Measurements from ENCODE around the gene PTH1R.

PTH1R gene

DNA sequence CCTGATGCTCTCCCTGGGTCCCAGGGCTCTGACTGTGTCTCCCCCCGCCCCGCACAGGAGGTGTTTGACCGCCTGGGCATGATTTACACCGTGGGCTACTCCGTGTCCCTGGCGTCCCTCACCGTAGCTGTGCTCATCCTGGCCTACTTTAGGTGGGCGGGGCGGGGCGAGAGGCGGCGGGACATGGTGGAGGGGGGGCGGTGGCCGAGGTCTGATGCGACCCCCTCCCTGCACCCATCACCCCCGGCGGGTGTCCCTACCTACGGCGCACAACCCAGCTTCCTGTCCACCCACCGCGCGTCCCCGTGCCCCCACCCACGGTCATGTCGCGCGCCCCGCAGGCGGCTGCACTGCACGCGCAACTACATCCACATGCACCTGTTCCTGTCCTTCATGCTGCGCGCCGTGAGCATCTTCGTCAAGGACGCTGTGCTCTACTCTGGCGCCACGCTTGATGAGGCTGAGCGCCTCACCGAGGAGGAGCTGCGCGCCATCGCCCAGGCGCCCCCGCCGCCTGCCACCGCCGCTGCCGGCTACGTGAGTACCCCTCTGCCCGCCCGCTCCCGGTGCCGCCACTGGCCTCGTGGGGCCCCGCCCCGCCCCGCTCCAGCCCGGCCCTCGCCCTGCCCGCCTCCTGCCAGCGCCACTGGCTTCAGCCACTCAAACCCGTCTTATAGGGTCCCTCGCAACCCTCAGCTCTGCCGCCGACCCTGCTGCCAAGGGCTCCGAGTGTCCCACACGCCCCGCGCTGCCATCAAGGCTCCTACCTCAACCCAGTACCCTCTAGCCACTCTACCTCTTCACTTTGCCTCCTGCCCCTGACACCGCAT lies 21.0 kb downstream of the PTH1R start:
- Histone ChIP-seq H3K4me1 (ENCODE audit: control insufficient read depth in 1 of 2, insufficient read depth in 2 of 2, low read length in 2 of 2) (peaks cover 0 to 3% of the 10 kb centered on the region in 2 donors), H3K4me3 (ENCODE audit: low read depth in 1 of 2, low read length in 2 of 2) (no peak overlapping the region), H3K9me3 (ENCODE audit: control insufficient read depth in 1 of 2, low read length in 2 of 2) (no peaks in the 10 kb centered on the region), H3K36me3 (ENCODE audit: control insufficient read depth in 1 of 2, insufficient read depth in 2 of 2, low read length in 2 of 2) (no peaks in the 10 kb centered on the region), H3K27ac (ENCODE audit: low read depth, low read length) (no peak overlapping the region), H3K27me3 (ENCODE audit: control insufficient read depth in 1 of 2, insufficient read depth in 2 of 2, low read length in 2 of 2) (peaks cover 5 to 6% of the 10 kb centered on the region in 2 donors), H3K9ac (ENCODE audit: low read depth in 1 of 2, low read length in 2 of 2) (no peak overlapping the region)

DNA sequence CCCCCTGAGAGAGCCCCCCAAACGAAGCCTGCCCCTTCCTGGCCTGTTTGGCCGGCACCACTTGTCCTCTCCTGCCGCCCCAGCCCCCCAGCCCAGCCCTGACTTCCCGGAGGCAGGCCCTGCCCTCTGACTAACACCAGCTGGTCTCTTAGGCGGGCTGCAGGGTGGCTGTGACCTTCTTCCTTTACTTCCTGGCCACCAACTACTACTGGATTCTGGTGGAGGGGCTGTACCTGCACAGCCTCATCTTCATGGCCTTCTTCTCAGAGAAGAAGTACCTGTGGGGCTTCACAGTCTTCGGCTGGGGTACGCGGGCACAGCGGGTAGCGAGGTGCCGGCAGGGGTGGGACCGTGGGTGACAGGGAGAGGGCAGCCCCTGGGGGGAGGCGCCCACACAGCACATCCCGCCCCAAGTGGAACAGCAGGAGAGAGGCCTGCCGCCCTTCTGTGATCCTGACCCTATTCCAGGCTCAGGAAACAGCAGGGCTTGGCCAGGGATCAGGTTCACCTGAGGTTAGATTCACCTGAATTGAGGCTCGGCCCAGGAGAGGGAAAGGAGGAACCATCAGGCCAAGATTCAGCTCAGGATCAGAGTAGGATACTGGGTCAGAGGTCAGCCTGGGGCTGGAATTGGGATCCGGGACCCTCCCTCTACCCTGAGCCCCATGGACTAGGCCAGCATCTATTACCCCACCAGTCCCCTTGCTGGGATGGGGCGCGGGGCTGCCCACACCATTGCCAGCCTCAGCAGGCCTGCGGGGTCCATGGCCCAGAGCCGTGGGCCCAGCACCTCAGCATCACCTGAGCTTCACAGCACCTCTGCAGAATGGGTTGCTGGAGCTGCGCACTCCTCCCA lies 21.9 kb downstream of the PTH1R start:
- Histone ChIP-seq H3K9ac (ENCODE audit: low read depth in 1 of 2, low read length in 2 of 2) (no peak overlapping the region), H3K4me1 (ENCODE audit: control insufficient read depth in 1 of 2, insufficient read depth in 2 of 2, low read length in 2 of 2) (peaks cover 0 to 3% of the 10 kb centered on the region in 2 donors), H3K27ac (ENCODE audit: low read depth, low read length) (no peak overlapping the region), H3K4me3 (ENCODE audit: low read depth in 1 of 2, low read length in 2 of 2) (no peak overlapping the region), H3K27me3 (ENCODE audit: control insufficient read depth in 1 of 2, insufficient read depth in 2 of 2, low read length in 2 of 2) (peaks cover 5 to 6% of the 10 kb centered on the region in 2 donors), H3K36me3 (ENCODE audit: control insufficient read depth in 1 of 2, insufficient read depth in 2 of 2, low read length in 2 of 2) (no peaks in the 10 kb centered on the region), H3K9me3 (ENCODE audit: control insufficient read depth in 1 of 2, low read length in 2 of 2) (no peaks in the 10 kb centered on the region)

DNA sequence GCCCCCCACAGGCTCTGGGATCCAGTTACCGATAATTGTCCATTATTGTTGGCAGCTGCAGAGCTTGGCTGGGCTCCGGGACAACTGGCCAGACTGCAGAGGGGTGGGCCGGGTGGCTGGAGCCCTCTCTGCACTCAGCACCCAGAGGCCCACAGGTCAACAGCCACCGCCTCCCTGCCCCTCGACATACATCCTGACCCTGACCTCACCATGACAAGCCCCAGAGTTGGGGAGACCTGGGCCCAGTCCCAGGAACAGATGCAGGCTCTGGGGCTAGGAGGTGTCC lies 22.4 kb downstream of the PTH1R start:
- no peak overlapping the region for H3K27ac ChIP-seq (ENCODE audit: low read depth, low read length)
- H3K9me3 ChIP-seq (ENCODE audit: control insufficient read depth in 1 of 2, low read length in 2 of 2) = no peaks in the 10 kb centered on the region
- peaks cover 5 to 6% of the 10 kb centered on the region in 2 donors for H3K27me3 ChIP-seq (ENCODE audit: control insufficient read depth in 1 of 2, insufficient read depth in 2 of 2, low read length in 2 of 2)

GRCh38 chr3:46900356-46900755 lies 22.8 kb downstream of the PTH1R start:
- Histone ChIP-seq H3K9me3 (ENCODE audit: control insufficient read depth in 1 of 2, low read length in 2 of 2) (no peaks in the 10 kb centered on the region), H3K27ac (ENCODE audit: low read depth, low read length) (no peak overlapping the region), H3K36me3 (ENCODE audit: control insufficient read depth in 1 of 2, insufficient read depth in 2 of 2, low read length in 2 of 2) (no peaks in the 10 kb centered on the region), H3K4me1 (ENCODE audit: control insufficient read depth in 1 of 2, insufficient read depth in 2 of 2, low read length in 2 of 2) (peaks cover 0 to 3% of the 10 kb centered on the region in 2 donors), H3K27me3 (ENCODE audit: control insufficient read depth in 1 of 2, insufficient read depth in 2 of 2, low read length in 2 of 2) (peaks cover 5 to 6% of the 10 kb centered on the region in 2 donors), H3K9ac (ENCODE audit: low read depth in 1 of 2, low read length in 2 of 2) (no peak overlapping the region), H3K4me3 (ENCODE audit: low read depth in 1 of 2, low read length in 2 of 2) (no peak overlapping the region)

More for the DNA sequence above, 22.4 kb downstream of the PTH1R start:
- Histone ChIP-seq H3K4me1 (ENCODE audit: control insufficient read depth in 1 of 2, insufficient read depth in 2 of 2, low read length in 2 of 2) (peaks cover 0 to 3% of the 10 kb centered on the region in 2 donors), H3K36me3 (ENCODE audit: control insufficient read depth in 1 of 2, insufficient read depth in 2 of 2, low read length in 2 of 2) (no peaks in the 10 kb centered on the region), H3K9ac (ENCODE audit: low read depth in 1 of 2, low read length in 2 of 2) (no peak overlapping the region), H3K4me3 (ENCODE audit: low read depth in 1 of 2, low read length in 2 of 2) (no peak overlapping the region)

DNA sequence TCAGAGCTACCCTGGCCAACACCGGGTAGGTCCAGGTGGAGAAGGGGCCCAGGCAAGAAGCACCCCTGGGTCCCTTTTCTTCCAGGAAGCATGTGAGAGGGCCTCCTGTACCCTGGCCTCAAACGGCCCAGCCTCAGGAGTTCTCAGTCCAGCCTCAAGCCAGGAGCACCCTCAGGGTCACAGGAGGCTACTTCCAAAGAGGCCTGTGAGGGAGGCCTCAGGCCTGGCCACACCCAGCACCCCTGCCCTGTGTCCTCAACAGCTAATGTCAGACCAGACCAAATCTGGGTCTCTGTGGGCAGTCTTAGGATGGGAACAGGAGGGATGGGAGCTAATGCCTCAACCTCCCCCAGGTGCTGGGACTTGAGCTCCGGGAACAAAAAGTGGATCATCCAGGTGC lies 23.5 kb downstream of the PTH1R start:
- no peak overlapping the region for H3K4me3 ChIP-seq (ENCODE audit: low read depth in 1 of 2, low read length in 2 of 2)
- H3K36me3 ChIP-seq (ENCODE audit: control insufficient read depth in 1 of 2, insufficient read depth in 2 of 2, low read length in 2 of 2) = no peaks in the 10 kb centered on the region

GRCh38 chr3:46901591-46902187 lies 24.2 kb downstream of the PTH1R start:
- H3K9ac ChIP-seq (ENCODE audit: low read depth in 1 of 2, low read length in 2 of 2) = no peak overlapping the region
- H3K4me1 ChIP-seq (ENCODE audit: control insufficient read depth in 1 of 2, insufficient read depth in 2 of 2, low read length in 2 of 2) = peaks cover 0 to 3% of the 10 kb centered on the region in 2 donors

More for the DNA sequence above, 23.5 kb downstream of the PTH1R start:
- peaks cover 0 to 3% of the 10 kb centered on the region in 2 donors for H3K4me1 ChIP-seq (ENCODE audit: control insufficient read depth in 1 of 2, insufficient read depth in 2 of 2, low read length in 2 of 2)
- H3K27me3 ChIP-seq (ENCODE audit: control insufficient read depth in 1 of 2, insufficient read depth in 2 of 2, low read length in 2 of 2) = peaks cover 5 to 7% of the 10 kb centered on the region in 2 donors
- no peak overlapping the region for H3K9ac ChIP-seq (ENCODE audit: low read depth in 1 of 2, low read length in 2 of 2)
- no peak overlapping the region for H3K27ac ChIP-seq (ENCODE audit: low read depth, low read length)
- no peaks in the 10 kb centered on the region for H3K9me3 ChIP-seq (ENCODE audit: control insufficient read depth in 1 of 2, low read length in 2 of 2)

GRCh38 chr3:46902188-46902631 lies 24.7 kb downstream of the PTH1R start:
- Histone ChIP-seq H3K9me3 (ENCODE audit: control insufficient read depth in 1 of 2, low read length in 2 of 2) (no peaks in the 10 kb centered on the region), H3K36me3 (ENCODE audit: control insufficient read depth in 1 of 2, insufficient read depth in 2 of 2, low read length in 2 of 2) (no peaks in the 10 kb centered on the region), H3K4me3 (ENCODE audit: low read depth in 1 of 2, low read length in 2 of 2) (no peak overlapping the region), H3K9ac (ENCODE audit: low read depth in 1 of 2, low read length in 2 of 2) (no peak overlapping the region), H3K4me1 (ENCODE audit: control insufficient read depth in 1 of 2, insufficient read depth in 2 of 2, low read length in 2 of 2) (peaks cover 0 to 3% of the 10 kb centered on the region in 2 donors), H3K27me3 (ENCODE audit: control insufficient read depth in 1 of 2, insufficient read depth in 2 of 2, low read length in 2 of 2) (peaks cover 5 to 12% of the 10 kb centered on the region in 2 donors), H3K27ac (ENCODE audit: low read depth, low read length) (no peak overlapping the region)

More at GRCh38 chr3:46901591-46902187, 24.2 kb downstream of the PTH1R start:
- Histone ChIP-seq H3K9me3 (ENCODE audit: control insufficient read depth in 1 of 2, low read length in 2 of 2) (no peaks in the 10 kb centered on the region), H3K4me3 (ENCODE audit: low read depth in 1 of 2, low read length in 2 of 2) (no peak overlapping the region), H3K27me3 (ENCODE audit: control insufficient read depth in 1 of 2, insufficient read depth in 2 of 2, low read length in 2 of 2) (peaks cover 5 to 8% of the 10 kb centered on the region in 2 donors), H3K36me3 (ENCODE audit: control insufficient read depth in 1 of 2, insufficient read depth in 2 of 2, low read length in 2 of 2) (no peaks in the 10 kb centered on the region), H3K27ac (ENCODE audit: low read depth, low read length) (no peak overlapping the region)

- H3K9ac ChIP-seq (ENCODE audit: low read depth in 1 of 2, low read length in 2 of 2) = no peak overlapping the region
- no peak overlapping the region for H3K27ac ChIP-seq (ENCODE audit: low read depth, low read length)
- no peak overlapping the region for H3K4me3 ChIP-seq (ENCODE audit: low read depth in 1 of 2, low read length in 2 of 2)
- no peaks in the 10 kb centered on the region for H3K4me1 ChIP-seq (ENCODE audit: control insufficient read depth in 1 of 2, insufficient read depth in 2 of 2, low read length in 2 of 2)
- no peaks in the 10 kb centered on the region for H3K9me3 ChIP-seq (ENCODE audit: control insufficient read depth in 1 of 2, low read length in 2 of 2)
- peaks cover 0 to 14% of the 10 kb centered on the region in 2 donors for H3K27me3 ChIP-seq (ENCODE audit: control insufficient read depth in 1 of 2, insufficient read depth in 2 of 2, low read length in 2 of 2)
- no peaks in the 10 kb centered on the region for H3K36me3 ChIP-seq (ENCODE audit: control insufficient read depth in 1 of 2, insufficient read depth in 2 of 2, low read length in 2 of 2)
Measured at GRCh38 chr3:46903341-46904302, 26.1 kb downstream of the PTH1R start.

Data from duodenal mucosa (tissue), 2 donors.